Ovary (tissue), 9 donors: ENCODE data around the gene STX16. TPM values are rescaled to one million over a fixed set of nuclear protein-coding genes. Genes with fewer than 3 reads are reported as not detected.

Source experiments
- DNase-seq, 5 donors: peaks; one replicate each; pipeline ENCODE4 v3.0.0-alpha.2; 2019 to 2020
- H3K27ac ChIP-seq, 2 donors: fragments of 200-600 bp; one replicate each; pipeline versions ENCODE4 v1.5.1 to v1.8.0; 2019 to 2022
- H3K27me3 ChIP-seq: fragments of 200-600 bp; one replicate; pipeline ENCODE4 v1.8.0; 2022
- H3K36me3 ChIP-seq: fragments of 200-600 bp; sonication (generic); one replicate; pipeline ENCODE4 v1.5.1; 2019
- H3K4me1 ChIP-seq: one replicate; pipeline ENCODE4 v1.8.1; 2013; ENCODE audit warnings: mild to moderate bottlenecking, moderate library complexity; ENCODE audit not compliant: insufficient read depth
- H3K4me3 ChIP-seq: fragments of 200-600 bp; sonication (generic); one replicate; pipeline ENCODE4 v1.5.1; 2017
- H3K9me3 ChIP-seq, 2 donors: fragments of 200-600 bp in 1 of 2; sonication (generic) in 1 of 2; one replicate each; pipeline versions ENCODE4 v1.5.1 to v1.8.1; 2013 to 2019; ENCODE audit warnings: mild to moderate bottlenecking in 1 of 2, moderate library complexity in 1 of 2
- CTCF ChIP-seq, 3 donors: fragments of 450-650 bp in 2 of 3; fragments of 200-600 bp in 1 of 3; IDR thresholded peaks; one replicate each; pipeline versions ENCODE4 v1.5.1 to v1.8.0; 2016 to 2022; ENCODE audit warnings: antibody characterized with exemption in 3 of 3, mild to moderate bottlenecking in 1 of 3
- EP300 ChIP-seq: sonication (generic); formaldehyde crosslinking; IDR thresholded peaks from one replicate; pipeline ENCODE4 v1.6.1; 2017; ENCODE audit warnings: antibody characterized with exemption
- POLR2A ChIP-seq: fragments of 450-650 bp; IDR thresholded peaks from one replicate; pipeline ENCODE4 v1.6.1; 2017; ENCODE audit warnings: antibody characterized with exemption, mild to moderate bottlenecking, moderate library complexity
- whole genome bisulfite sequencing, 3 donors: extraction: QIAGEN DNeasy Blood & Tissue Kit in 1 of 3; methylation state at CpG; one replicate each; pipeline versions ENCODE4 v1.1.5 to v1.1.7; 2013 to 2017; 5-methylcytosine and 5-hydroxymethylcytosine counted together
- intact Hi-C, 4 donors: fragments of 100-400 bp; cut with DNase I; formaldehyde crosslinking; loops; one replicate each; pipeline versions ENCODE4 v1.11.0 to v1.15.1; 2022 to 2023
- polyA plus RNA-seq, 2 donors: library from polyadenylated mRNA; stranded (reverse); fragments of 200-250 nt in 1 of 2; fragments of 350-450 nt in 1 of 2; fragmentation: Illumina TruSeq in 1 of 2; extraction: RNeasy Lipid Tissue Mini Kit (QIAGEN cat#74804) in 1 of 2; gene quantifications; one replicate each; pipeline ENCODE4 v1.2.3, GENCODE V29; 2013 to 2014
- total RNA-seq, 7 donors: library from RNA; depleted of rRNA in 2 of 7; stranded (reverse); fragments of >200 nt in 2 of 7; fragmentation: NEBNext Ultra II Directional in 3 of 7; extraction: Animal tissue kit (Norgen Biotek cat#: 25700) in 3 of 7; gene quantifications; one replicate each; pipeline versions ENCODE4 v1.1.0 to v1.2.4, GENCODE V29; 2016 to 2023
- donor health status: DM: no; HTN: no; CAD: no; lungs with moderate emphysema.
- donor health status: DM: no; HTN: no; CAD: no.
- donor health status: Bipolar disorder and iron deficiency.
- donor health status: DM: yes; HTN: yes; CAD: no.
- donor health status: DM: no; HTN: no; CAD: no.
- donor health status: DM: yes; HTN: yes; CAD: no.

The STX16 gene
- total and polyA plus RNA-seq, 9 donors, result 31.9 to 55.8 (median 46.5) TPM

GRCh38 chr20:58605292-58606065, 45.6 kb upstream of the STX16 start:
- Histone ChIP-seq H3K4me1 (peaks cover 3% of the 10 kb centered on the region), H3K27me3 (no peaks in the 10 kb centered on the region), H3K9me3 (no peaks in the 10 kb centered on the region), H3K36me3 (no peaks in the 10 kb centered on the region), H3K27ac (no peak overlapping the region), H3K4me3 (no peak overlapping the region)
- intact Hi-C loops, result no loop called here
- TF ChIP-seq EP300 (no peak), CTCF (IDR thresholded peaks at IDR 0.05) (no peak), POLR2A (no peak)
- 91 to 92% (median 91%) methylated on average over 19 of the region's 19 CpGs for WGBS, 3 donors
- DNase-seq, result no peak

GRCh38 chr20:58606184-58606583, 44.9 kb upstream of the STX16 start:
- WGBS, 3 donors, result 93 to 96% (median 94%) methylated on average over 9 of the region's 9 CpGs
- H3K27ac ChIP-seq, result no peak overlapping the region
- no peaks in the 10 kb centered on the region for H3K27me3 ChIP-seq
- peaks cover 3% of the 10 kb centered on the region for H3K4me1 ChIP-seq
- DNase-seq, result no peak
- intact Hi-C loops, result no loop called here
- H3K4me3 ChIP-seq, result no peak overlapping the region
- TF ChIP-seq CTCF (IDR thresholded peaks at IDR 0.05) (no peak), EP300 (no peak), POLR2A (no peak)
- H3K9me3 ChIP-seq, result no peaks in the 10 kb centered on the region
- no peaks in the 10 kb centered on the region for H3K36me3 ChIP-seq

- Histone ChIP-seq H3K36me3 (no peaks in the 10 kb centered on the region), H3K4me1 (peaks cover 5% of the 10 kb centered on the region), H3K4me3 (no peak overlapping the region), H3K9me3 (no peaks in the 10 kb centered on the region), H3K27me3 (no peaks in the 10 kb centered on the region), H3K27ac (no peak overlapping the region)
- TF ChIP-seq EP300 (no peak), POLR2A (no peak), CTCF (IDR thresholded peaks at IDR 0.05) (no peak)
- intact Hi-C loops, result no loop called here
- WGBS, 3 donors, result 86 to 92% (median 91%) methylated on average over 17 of the region's 17 CpGs
- DNase-seq, result no peak
These were observed 42.8 kb upstream of the STX16 start for GRCh38 chr20:58608096-58608840.

GRCh38 chr20:58609026-58609425, 42.1 kb upstream of the STX16 start:
- H3K4me1 ChIP-seq, result peaks cover 5% of the 10 kb centered on the region
- WGBS, 3 donors, result 96 to 99% (median 97%) methylated on average over 12 of the region's 12 CpGs
- TF ChIP-seq EP300, result no peak
- no peak for TF ChIP-seq CTCF (IDR thresholded peaks at IDR 0.05)
- TF ChIP-seq POLR2A, result no peak
- no peak for DNase-seq
- no peaks in the 10 kb centered on the region for H3K9me3 ChIP-seq
- no peak overlapping the region for H3K27ac ChIP-seq
- no peaks in the 10 kb centered on the region for H3K36me3 ChIP-seq
- intact Hi-C loops, result no loop called here
- H3K4me3 ChIP-seq, result no peak overlapping the region
- H3K27me3 ChIP-seq, result no peaks in the 10 kb centered on the region
